Measurements from ENCODE around the gene BRAF. TPM values are rescaled to one million over a fixed set of nuclear protein-coding genes. Genes with fewer than 3 reads are reported as not detected.

BRAF gene
- total RNA-seq, 1 experiment from 2014 or later: 29.7 TPM

DNA sequence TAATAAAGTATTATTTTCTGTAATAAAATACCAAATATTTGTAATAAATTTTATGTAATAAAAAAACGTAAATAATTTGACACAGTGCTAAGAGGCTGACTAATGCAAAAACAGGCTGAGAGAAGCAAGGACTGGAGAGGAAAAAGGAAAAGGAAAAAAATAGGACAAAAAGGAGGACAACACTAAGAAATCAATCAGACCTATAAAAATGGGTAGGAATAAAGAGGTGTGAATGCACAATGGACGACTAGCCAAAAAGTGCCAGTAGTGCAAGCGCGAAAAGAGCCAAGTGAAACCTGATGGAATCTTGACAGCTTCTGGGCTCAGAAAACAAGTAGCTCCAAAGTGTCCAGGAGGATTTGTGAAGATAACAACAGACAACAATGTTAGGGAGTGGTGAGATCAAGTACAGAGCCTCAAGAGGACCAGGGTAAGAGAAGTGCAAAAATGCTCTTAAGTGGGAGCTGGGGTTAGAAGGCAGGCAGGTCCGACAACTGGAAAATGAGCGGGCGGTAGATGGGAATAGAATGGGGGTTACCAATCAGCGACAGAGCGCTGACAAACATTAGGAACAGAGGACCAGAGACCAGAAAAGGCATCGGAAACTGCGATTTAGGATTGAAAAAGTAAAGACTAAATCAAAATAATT, 1.2 kb downstream of the BRAF start:
- Histone ChIP-seq H3K9me2 (ENCODE audit: insufficient read depth) (no peaks in the 10 kb centered on the region), H3K27me3 (ENCODE audit: insufficient read depth, low read length) (no peaks in the 10 kb centered on the region), H3K4me2 (ENCODE audit: low read length) (peak overlapping the region; percentile 82), H3K27ac (ENCODE audit: low read depth, low read length) (peak overlapping the region; percentile 89; the same call in 1 of the 2 replicates), H3K4me3 (replicated peaks in 1 of 2; ENCODE audit: low read depth in 1 of 2, low read length in 2 of 2) (peak overlapping the region; percentile 88), H2AFZ (ENCODE audit: low read depth, low read length, poor library complexity, severe bottlenecking) (no peak overlapping the region), H3K9me3 (ENCODE audit: control insufficient read depth in 1 of 2, insufficient read depth in 1 of 2, low read depth in 1 of 2, low read length in 2 of 2) (no peaks in the 10 kb centered on the region), H3K9ac (ENCODE audit: low read length) (peak overlapping the region; percentile 88), H3K4me1 (ENCODE audit: control insufficient read depth in 1 of 2, insufficient read depth in 2 of 2, low read length in 2 of 2) (peaks cover 0 to 14% of the 10 kb centered on the region in 2 experiments; a peak in 3 of 4 replicates), H4K20me1 (ENCODE audit: insufficient read depth) (0 out of 2 replicates have a peak, but pooled peaks cover 3% of the 10 kb centered on the region), H3K79me2 (ENCODE audit: insufficient read depth, low read length) (peaks cover 58% of the 10 kb centered on the region), H3K36me3 (ENCODE audit: control insufficient read depth in 1 of 2, insufficient read depth in 2 of 2, low read length in 2 of 2) (no peaks in the 10 kb centered on the region)
- no TSS peak for BruUV-seq (replicated peaks)
- DNase-seq (ENCODE audit: low read depth, low spot score) (no peak), ATAC-seq (no peak; the same call in 1 of the 2 replicates)
- ChIA-PET CTCF (no interaction called here), RAD21 (ENCODE audit: low non-redundant PET in 1 of 2, low total read pairs in 2 of 2, uncharacterized antibody in 2 of 2, unreplicated experiment in 2 of 2) (no interaction called here), POLR2A (no interaction called here)
- TF ChIP-seq, protein P1, sequence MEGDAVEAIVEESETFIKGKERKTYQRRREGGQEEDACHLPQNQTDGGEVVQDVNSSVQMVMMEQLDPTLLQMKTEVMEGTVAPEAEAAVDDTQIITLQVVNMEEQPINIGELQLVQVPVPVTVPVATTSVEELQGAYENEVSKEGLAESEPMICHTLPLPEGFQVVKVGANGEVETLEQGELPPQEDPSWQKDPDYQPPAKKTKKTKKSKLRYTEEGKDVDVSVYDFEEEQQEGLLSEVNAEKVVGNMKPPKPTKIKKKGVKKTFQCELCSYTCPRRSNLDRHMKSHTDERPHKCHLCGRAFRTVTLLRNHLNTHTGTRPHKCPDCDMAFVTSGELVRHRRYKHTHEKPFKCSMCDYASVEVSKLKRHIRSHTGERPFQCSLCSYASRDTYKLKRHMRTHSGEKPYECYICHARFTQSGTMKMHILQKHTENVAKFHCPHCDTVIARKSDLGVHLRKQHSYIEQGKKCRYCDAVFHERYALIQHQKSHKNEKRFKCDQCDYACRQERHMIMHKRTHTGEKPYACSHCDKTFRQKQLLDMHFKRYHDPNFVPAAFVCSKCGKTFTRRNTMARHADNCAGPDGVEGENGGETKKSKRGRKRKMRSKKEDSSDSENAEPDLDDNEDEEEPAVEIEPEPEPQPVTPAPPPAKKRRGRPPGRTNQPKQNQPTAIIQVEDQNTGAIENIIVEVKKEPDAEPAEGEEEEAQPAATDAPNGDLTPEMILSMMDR (IDR thresholded peaks at IDR 0.05 in 2 of 3, conservative IDR thresholded peaks at IDR 0.05 in 1 of 3; ENCODE audit: borderline replicate concordance in 1 of 3, insufficient read depth in 1 of 3, low read depth in 2 of 3, low read length in 2 of 3): no peak
- no peak for TF ChIP-seq EZH2phosphoT487 (IDR thresholded peaks at IDR 0.05; ENCODE audit: borderline replicate concordance)
- no peak for TF ChIP-seq ZNF274 (IDR thresholded peaks at IDR 0.05; ENCODE audit: low read depth, low read length)
- no peak for TF ChIP-seq CEBPB (IDR thresholded peaks at IDR 0.05; ENCODE audit: low read depth)
- TF ChIP-seq EZH2 (IDR thresholded peaks at IDR 0.05): no peak
- no peak for TF ChIP-seq YY1 (IDR thresholded peaks at IDR 0.05; ENCODE audit: extremely low read depth, insufficient replicate concordance, low read depth, low read length)
- TF ChIP-seq, protein P2, sequence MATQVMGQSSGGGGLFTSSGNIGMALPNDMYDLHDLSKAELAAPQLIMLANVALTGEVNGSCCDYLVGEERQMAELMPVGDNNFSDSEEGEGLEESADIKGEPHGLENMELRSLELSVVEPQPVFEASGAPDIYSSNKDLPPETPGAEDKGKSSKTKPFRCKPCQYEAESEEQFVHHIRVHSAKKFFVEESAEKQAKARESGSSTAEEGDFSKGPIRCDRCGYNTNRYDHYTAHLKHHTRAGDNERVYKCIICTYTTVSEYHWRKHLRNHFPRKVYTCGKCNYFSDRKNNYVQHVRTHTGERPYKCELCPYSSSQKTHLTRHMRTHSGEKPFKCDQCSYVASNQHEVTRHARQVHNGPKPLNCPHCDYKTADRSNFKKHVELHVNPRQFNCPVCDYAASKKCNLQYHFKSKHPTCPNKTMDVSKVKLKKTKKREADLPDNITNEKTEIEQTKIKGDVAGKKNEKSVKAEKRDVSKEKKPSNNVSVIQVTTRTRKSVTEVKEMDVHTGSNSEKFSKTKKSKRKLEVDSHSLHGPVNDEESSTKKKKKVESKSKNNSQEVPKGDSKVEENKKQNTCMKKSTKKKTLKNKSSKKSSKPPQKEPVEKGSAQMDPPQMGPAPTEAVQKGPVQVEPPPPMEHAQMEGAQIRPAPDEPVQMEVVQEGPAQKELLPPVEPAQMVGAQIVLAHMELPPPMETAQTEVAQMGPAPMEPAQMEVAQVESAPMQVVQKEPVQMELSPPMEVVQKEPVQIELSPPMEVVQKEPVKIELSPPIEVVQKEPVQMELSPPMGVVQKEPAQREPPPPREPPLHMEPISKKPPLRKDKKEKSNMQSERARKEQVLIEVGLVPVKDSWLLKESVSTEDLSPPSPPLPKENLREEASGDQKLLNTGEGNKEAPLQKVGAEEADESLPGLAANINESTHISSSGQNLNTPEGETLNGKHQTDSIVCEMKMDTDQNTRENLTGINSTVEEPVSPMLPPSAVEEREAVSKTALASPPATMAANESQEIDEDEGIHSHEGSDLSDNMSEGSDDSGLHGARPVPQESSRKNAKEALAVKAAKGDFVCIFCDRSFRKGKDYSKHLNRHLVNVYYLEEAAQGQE (IDR thresholded peaks at IDR 0.05; ENCODE audit: low read depth): no peak
- TF ChIP-seq, protein P3, sequence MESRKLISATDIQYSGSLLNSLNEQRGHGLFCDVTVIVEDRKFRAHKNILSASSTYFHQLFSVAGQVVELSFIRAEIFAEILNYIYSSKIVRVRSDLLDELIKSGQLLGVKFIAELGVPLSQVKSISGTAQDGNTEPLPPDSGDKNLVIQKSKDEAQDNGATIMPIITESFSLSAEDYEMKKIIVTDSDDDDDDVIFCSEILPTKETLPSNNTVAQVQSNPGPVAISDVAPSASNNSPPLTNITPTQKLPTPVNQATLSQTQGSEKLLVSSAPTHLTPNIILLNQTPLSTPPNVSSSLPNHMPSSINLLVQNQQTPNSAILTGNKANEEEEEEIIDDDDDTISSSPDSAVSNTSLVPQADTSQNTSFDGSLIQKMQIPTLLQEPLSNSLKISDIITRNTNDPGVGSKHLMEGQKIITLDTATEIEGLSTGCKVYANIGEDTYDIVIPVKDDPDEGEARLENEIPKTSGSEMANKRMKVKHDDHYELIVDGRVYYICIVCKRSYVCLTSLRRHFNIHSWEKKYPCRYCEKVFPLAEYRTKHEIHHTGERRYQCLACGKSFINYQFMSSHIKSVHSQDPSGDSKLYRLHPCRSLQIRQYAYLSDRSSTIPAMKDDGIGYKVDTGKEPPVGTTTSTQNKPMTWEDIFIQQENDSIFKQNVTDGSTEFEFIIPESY (IDR thresholded peaks at IDR 0.05; ENCODE audit: extremely low read depth, insufficient replicate concordance, low read length): no peak
- no peak for TF ChIP-seq POLR2A (IDR thresholded peaks at IDR 0.05; ENCODE audit: borderline replicate concordance, extremely low read depth, insufficient read depth, insufficient read length)
- TF ChIP-seq ZFX (IDR thresholded peaks at IDR 0.05): no peak
- TF ChIP-seq SIN3A (IDR thresholded peaks at IDR 0.05; ENCODE audit: low read depth): no peak
- TF ChIP-seq, protein P4, sequence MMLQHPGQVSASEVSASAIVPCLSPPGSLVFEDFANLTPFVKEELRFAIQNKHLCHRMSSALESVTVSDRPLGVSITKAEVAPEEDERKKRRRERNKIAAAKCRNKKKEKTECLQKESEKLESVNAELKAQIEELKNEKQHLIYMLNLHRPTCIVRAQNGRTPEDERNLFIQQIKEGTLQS (IDR thresholded peaks at IDR 0.05): no peak
- TF ChIP-seq TCF7L2 (IDR thresholded peaks at IDR 0.05; ENCODE audit: borderline replicate concordance, extremely low read depth, insufficient read depth, insufficient read length): no peak
- no peak for TF ChIP-seq RAD21 (IDR thresholded peaks at IDR 0.05; ENCODE audit: low read depth)
- TF ChIP-seq FOSL1 (IDR thresholded peaks at IDR 0.05; ENCODE audit: low read depth): no peak
- TF ChIP-seq EGR1 (IDR thresholded peaks at IDR 0.05; ENCODE audit: low read depth): no peak
- intact Hi-C loops (cut with micrococcal nuclease): loop anchor here (2.0 kb wide), 2 partner anchors 91 to 113 kb away; partner anchors contain the start of gene MRPS33

Measured in HCT116 (cell line).